ENCODE data around the gene MRPS18C.
"Not testable (repeated sequence)": the region's sequence is repeated elsewhere in the genome, so short reads cannot be mapped to it uniquely, and the experiment has no call there.

The MRPS18C gene

DNA sequence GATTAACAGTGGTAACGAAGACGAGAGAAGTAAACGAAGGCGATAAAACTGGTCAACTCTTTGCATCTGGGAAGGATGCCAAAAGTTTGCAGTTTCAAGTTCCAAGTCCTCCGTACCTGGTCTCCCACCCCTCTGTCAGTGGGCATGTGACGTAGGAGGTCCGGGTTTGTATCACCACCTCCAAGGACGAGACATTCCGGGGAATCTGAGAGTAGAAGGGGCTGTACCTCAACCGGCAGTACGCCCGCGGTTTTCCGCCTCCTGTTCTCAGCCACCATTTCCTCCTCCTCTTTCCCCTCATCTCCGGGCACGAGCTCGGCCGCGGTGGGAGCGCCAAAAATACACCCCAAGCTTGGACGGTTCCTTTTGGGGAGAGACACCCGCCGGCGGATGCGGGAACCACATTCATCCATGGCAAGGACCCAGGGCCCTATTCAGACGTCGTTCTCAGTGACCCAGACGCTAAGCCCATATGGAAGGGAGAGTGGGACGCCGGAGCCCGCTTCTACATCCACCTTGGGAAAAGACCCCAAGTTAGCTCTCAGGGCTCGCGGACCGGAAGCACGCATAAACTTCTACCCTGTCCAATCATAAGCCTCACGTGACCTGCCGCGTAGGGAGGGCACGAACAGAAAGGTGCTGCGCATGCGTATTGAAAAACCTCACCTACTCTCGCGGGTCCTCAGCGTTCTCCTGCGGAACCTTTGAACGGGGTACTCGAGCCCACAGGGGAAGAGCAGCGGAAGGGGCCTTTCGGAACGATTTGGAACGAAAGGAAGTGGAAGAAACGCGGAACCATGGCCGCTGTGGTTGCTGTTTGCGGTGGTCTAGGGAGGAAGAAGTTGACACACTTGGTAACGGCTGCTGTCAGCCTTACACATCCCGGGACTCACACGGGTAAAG lies at the start of gene MRPS18C, which contains the start of gene HELQ:
MRPS18C (plus strand) TSS at position 778 of the 903 bp plus-strand sequence; CDS start at position 798, 20 bp downstream.
HELQ (minus strand) TSS at position 543 of the 903 bp plus-strand sequence; CDS start at position 413, 130 bp downstream.
- peak; percentile 96 for DNase-seq

DNA sequence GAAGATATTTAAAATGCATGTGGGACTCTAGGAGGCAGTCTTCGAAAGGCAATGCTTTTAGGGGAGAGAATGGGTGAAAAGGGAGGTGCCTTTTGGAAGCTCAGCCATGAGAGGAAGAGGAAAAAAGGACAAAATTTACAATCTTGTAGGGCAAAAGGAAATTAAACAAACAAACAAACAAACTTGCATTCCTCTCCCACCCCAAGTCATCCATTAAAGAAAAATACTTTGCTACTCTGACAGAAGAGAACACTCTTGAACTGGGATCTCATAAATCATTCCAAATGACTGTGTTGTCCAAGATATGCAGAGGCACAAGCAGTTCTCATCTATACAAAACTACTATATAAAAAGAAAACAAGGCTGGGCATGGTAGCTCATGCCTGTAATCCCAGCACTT lies 47.0 kb upstream of the MRPS18C start:
- no peak for DNase-seq

DNA sequence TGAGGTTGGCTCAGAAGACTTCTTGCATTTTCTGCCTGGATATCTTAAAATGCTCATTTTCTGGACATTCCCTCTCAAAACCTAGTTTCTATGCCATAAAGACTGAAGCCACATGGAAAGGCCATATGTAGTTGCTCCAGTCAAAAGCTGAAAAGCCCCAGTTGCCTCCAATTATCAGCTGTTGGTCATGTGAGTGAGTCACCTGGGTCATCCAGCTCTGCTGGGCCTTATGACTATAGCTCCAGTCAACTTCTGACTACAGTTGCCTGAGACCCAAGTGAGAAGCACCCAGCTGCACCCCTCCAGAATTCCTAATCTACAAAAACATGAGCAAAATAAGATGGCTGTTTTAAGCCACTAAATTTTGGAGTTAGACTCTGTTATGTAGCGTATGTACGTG lies 42.2 kb upstream of the MRPS18C start:
- no peak for DNase-seq

- DNase-seq: no peak
Observed at GRCh38 chr4:83417566-83417965, 38.3 kb upstream of the MRPS18C start.

GRCh38 chr4:83418211-83418610 lies 37.6 kb upstream of the MRPS18C start:
- no peak for DNase-seq

DNA sequence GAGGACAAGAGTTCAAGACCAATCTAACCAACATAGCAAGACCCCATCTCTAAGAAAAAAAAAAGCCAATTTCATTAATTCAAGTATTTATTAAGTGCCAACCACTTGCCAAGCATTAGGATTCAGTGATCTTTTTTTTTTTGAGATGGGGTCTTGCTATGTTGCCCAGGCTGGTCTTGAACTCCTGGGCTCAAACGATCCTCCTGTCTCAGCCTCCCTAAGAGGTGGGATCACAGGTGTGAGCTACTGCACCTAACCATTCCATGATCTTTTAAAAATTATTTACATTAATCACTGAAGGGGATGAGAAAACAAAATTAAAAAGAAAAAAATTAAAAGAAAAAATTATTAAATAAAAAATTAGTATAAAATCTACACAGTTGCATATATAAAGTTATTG lies 24.7 kb upstream of the MRPS18C start:
- DNase-seq: no peak

GRCh38 chr4:83436680-83437079 lies 19.2 kb upstream of the MRPS18C start:
- no peak for DNase-seq

- DNase-seq: no peak
Observed at GRCh38 chr4:83438719-83439118, 17.1 kb upstream of the MRPS18C start.

- DNase-seq: no peak
Observed at GRCh38 chr4:83440148-83440814, 15.6 kb upstream of the MRPS18C start.

DNA sequence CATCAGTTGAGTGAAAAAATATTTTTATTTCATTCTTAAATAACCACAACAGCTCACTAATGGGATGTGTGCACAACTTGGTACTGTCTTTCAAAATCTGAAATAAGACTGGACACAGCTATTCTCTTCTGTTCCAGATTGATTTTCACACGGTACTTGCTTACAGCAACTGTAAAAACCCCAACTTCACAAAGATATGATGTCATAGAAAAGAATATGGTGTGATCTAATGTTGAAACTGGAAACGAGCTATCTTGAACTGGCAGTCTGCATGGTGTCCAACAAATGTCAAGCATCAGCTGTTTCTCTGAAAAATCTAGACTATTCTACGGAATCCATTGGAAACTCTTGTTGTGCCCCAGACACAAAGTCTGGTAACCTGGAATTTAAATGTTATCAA lies 15.0 kb upstream of the MRPS18C start:
- no peak for DNase-seq

DNA sequence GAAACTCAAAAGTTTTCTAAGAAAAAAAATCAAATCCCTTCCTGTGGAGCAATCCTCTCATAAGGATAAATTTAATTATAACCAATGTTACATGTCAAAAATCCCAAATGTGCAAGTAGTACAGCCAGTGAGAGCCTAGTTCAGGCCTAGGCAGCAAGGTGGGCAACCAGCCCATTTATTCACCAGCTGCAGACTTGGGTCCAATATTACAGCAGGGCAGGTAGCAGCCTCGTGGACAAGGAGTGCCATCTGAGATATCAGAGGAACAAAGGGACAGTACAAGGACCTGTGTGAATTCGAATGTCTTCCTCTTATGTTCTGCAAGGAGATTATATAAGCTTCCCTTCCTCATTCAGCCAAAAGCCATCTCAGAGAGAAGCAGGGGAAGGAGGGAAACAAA lies 6.8 kb upstream of the MRPS18C start:
- DNase-seq: no peak

DNA sequence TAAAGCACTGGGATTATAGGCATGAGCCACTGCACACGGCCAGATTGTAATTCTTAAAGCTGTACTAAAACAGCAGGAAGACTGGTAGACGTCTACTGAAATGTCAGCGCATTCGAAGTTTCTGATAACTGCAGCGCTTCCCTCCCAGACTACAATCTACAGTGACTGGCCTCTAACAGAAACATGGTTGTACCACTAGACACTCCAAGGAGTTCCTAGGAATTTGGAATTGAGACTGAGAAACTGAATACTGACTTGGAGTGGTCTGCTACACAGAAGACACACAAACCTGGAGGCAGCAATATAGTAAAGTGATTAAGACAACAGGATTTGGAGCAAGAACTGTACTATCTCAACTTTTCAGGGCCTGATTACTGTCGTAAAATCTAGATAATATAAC lies 1.2 kb upstream of the MRPS18C start:
- DNase-seq: no peak

GRCh38 chr4:83456184-83456501 lies 285 bp downstream of the MRPS18C start:
- DNase-seq: no peak

GRCh38 chr4:83473423-83473822 lies 17.6 kb downstream of the MRPS18C start:
- DNase-seq: no peak

DNA sequence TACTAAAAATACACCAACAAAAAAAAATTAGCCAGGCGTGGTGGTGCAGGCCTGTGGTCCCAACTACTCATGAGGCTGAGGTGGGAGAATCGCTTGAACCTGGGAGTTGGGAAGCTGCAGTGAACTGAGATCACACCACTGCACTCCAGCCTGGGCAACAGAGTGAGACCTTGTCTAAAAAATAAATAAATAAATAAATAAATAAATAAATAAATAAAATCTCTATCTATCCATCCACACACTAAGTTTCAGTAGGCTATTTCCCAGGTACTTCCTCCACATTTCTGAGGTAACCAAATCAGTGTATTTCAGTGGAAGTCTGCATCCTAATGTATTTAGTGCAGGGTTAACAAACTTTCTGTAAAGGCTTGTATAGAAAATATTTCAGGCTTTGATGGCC lies 18.1 kb downstream of the MRPS18C start:
- DNase-seq: no peak

DNA sequence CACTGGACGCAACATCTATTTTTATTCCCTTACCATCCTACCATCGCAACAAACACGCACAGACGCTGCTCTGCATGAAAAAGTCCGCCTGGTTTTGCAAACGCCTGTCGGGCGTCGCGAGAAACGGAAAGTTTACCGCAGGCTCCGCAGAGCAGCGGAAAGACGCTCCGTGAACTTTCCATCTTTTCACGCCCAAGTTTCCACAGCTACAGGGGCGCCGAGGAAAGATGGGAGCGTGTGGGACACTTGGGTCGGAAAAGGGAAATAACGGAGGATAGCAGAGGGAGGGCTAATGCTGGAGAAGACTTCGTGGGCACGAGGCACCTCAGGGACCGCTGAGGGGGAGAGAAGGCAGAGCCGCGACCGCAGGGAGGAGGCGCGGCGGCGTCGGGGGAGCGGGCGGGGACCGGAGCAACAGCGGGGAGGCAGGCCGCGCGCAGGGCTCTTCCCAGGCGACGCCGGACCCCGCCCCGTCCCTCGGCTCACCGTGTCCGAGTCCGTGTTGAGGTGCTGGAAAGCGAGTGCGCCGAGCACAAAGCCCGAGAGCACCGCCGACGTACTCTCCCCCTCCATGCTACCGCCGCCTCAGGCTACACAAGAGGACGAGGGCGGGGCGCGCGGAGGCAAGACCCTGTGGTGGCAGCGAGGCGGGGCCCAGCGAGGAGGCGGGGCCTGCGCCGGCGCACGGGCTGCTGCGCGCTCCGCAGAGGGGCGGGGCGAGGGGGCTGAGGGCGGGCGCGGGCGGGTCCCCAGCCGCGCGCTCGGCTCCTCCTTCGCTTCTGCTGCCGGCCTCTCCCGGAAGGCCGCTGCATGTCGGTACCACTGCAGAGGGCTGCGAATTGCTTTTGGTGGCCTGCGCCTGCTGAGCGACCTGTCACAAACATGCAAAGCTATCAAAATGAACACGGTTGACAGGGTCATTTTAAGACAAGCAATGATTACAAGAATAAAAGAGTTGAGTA lies 28.9 kb downstream of the MRPS18C start, which contains the start of gene ABRAXAS1:
ABRAXAS1 (minus strand) TSS at position 601 of the 962 bp plus-strand sequence; CDS start at position 573, 28 bp downstream.
- DNase-seq: peak; percentile 71

- no peak for DNase-seq
Observed at GRCh38 chr4:83486457-83487129, 30.7 kb downstream of the MRPS18C start.

DNA sequence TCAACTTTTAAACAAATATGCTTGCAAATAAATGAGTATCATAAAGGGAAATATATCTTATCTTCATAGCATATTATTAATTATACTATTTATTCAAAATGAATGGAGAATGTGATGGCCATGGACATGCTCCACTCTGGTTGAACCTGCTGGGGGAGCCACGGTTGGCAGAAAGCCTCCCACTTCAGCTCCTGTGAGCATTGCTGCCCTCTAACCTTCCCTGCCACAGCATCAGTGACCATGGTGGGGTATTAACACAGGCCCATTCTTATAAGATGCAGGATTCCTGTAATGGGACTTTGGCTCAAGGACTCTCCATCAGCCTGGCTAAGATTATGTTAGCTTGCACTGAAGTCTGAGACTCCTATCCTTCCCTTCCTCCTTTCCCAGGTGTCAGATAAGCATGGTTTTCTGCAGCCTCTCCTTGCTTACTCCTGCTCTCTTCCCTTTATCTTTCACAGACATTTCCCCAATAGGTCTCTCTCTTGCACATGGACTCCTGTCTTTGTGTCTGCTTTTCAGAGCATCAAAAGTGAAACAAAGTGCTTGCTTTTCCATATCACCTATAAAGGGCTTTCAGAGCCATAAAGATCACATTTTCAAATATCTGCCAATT lies 34.0 kb downstream of the MRPS18C start:
- no peak for DNase-seq

DNA sequence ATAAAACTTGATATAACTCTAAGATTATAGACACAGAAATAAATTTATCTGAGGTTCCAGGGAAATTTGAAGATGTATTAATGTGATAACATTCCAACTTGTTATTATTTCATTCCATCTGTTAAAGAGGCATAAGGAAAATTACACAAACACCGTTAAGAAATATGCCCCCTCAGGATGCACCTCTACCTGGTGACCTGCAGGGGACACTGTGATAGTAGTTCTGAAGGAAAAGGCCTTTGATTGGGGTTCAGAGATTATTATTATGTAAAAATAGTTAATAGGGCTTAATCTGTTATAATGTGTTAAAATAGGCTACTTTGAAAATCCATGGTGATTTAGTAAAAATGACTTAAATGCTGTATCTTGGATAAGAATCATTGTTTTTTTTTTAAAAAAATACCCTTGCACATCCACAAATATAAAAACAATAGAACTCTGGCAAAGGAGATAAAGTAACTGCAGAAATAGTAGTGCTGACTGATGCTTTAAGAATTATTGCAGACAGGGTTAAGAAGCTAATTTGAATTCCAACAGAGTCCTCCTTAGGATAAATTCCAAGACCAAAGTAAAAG lies 35.1 kb downstream of the MRPS18C start:
- no peak for DNase-seq

GRCh38 chr4:83496085-83496917 lies 40.4 kb downstream of the MRPS18C start:
- not testable (repeated sequence) for DNase-seq

DNA sequence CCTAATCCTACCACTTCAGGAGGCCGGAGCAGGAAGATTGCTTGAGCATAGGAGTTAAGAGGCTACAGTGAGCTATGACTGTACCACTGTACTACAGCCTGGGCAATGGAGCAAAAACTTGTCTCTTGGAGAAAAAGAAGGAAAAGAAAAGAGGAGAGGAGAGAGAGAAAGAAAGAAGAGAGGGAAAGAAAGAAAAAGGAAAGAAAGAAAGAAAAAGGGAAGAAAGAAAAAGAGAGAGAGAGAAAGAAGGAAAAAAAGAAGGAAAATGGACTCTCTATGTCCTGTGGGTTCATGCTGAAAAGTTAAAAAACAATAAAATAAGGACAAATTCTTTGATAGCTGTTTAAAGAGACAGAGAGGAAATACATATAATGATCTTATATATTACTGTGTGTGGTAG lies 42.3 kb downstream of the MRPS18C start:
- DNase-seq: no peak

All from SIG-M5 (cell line).